Esophagus squamous epithelium (tissue), 4 donors: ENCODE results near the gene FAM124A.

Experiments used
- POLR2A ChIP-seq, 4 donors: fragments of 450-650 bp; IDR thresholded peaks; one replicate each; pipeline ENCODE4 v1.6.1; 2017; ENCODE audit warnings: antibody characterized with exemption in 4 of 4, mild to moderate bottlenecking in 4 of 4, moderate library complexity in 3 of 4
- TF ChIP-seq, protein P1 (sequence below), 6 experiments: fragments of 450-650 bp in 4 of 6; fragments of 200-600 bp in 2 of 6; sonication (generic) in 2 of 6; IDR thresholded peaks; one replicate each; pipeline ENCODE4 v1.5.1; 2016 to 2019; ENCODE audit warnings: antibody characterized with exemption in 6 of 6, mild to moderate bottlenecking in 4 of 6, moderate library complexity in 4 of 6

DNA sequence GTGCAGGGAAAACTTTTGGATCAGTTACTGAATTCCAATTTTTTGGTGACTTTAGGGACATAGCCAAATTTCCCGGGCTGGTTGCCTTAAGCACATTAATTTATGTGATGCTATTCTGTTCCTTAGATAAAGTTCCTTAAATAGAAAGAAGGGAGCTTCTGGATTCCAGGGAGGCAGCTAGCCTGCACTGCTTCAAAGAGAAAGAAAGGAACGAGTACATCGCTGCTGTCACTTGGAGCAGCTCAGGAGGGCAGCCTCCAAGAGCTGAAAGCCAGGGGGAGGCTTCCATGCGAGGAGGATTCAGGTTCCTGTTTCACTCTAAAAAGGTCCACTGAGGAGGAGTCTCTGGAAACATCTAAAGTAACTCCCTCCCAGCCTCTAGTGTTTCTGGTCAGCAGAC lies 55.7 kb downstream of the FAM124A start:
- TF ChIP-seq, protein P1, sequence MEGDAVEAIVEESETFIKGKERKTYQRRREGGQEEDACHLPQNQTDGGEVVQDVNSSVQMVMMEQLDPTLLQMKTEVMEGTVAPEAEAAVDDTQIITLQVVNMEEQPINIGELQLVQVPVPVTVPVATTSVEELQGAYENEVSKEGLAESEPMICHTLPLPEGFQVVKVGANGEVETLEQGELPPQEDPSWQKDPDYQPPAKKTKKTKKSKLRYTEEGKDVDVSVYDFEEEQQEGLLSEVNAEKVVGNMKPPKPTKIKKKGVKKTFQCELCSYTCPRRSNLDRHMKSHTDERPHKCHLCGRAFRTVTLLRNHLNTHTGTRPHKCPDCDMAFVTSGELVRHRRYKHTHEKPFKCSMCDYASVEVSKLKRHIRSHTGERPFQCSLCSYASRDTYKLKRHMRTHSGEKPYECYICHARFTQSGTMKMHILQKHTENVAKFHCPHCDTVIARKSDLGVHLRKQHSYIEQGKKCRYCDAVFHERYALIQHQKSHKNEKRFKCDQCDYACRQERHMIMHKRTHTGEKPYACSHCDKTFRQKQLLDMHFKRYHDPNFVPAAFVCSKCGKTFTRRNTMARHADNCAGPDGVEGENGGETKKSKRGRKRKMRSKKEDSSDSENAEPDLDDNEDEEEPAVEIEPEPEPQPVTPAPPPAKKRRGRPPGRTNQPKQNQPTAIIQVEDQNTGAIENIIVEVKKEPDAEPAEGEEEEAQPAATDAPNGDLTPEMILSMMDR (IDR thresholded peaks at IDR 0.05): no peak
- TF ChIP-seq POLR2A (IDR thresholded peaks at IDR 0.05): no peak
